ENCODE results near the gene UBC. TPM values are rescaled to one million over a fixed set of nuclear protein-coding genes. Genes with fewer than 3 reads are reported as not detected.
A peak's percentile ranks its signal among the peaks of the same experiment; 100 is the strongest.

Gene UBC
- total RNA-seq, 1 donor from 2014 or later: 1,214 TPM

GRCh38 chr12:124941170-124941527, 26.7 kb upstream of the UBC start:
- H3K4me3 Mint-ChIP-seq (ENCODE audit: unreplicated experiment): no peak overlapping the region
- H3K27me3 Mint-ChIP-seq (ENCODE audit: low read depth, unreplicated experiment): no peaks in the 10 kb centered on the region
- FAIRE-seq (no peak), DNase-seq (ENCODE audit: low read depth) (no peak)
- H3K27ac ChIP-seq (ENCODE audit: low read depth, low read length): no peak overlapping the region
- peaks cover 3% of the 10 kb centered on the region for H3K36me3 Mint-ChIP-seq (ENCODE audit: low read depth, unreplicated experiment)
- no peak overlapping the region for H3K27ac Mint-ChIP-seq (ENCODE audit: unreplicated experiment)
- H4K20me1 ChIP-seq (ENCODE audit: insufficient read depth, low read length): peaks cover 4% of the 10 kb centered on the region
- H2AFZ ChIP-seq (ENCODE audit: low read depth, low read length): peak overlapping the region; percentile 18
- peaks cover 33% of the 10 kb centered on the region for H3K4me1 ChIP-seq (ENCODE audit: insufficient read depth, low read length)
- no peaks in the 10 kb centered on the region for H3K27me3 ChIP-seq (ENCODE audit: insufficient read depth, low read length)
- H3K79me2 ChIP-seq (ENCODE audit: insufficient read depth, low read length): no peaks in the 10 kb centered on the region
- H3K4me1 Mint-ChIP-seq (ENCODE audit: low read depth, unreplicated experiment): peaks cover 9% of the 10 kb centered on the region
- peaks cover 1% of the 10 kb centered on the region for H3K36me3 ChIP-seq (ENCODE audit: insufficient read depth, low read length)
- peak overlapping the region; percentile 79 for H3K4me2 ChIP-seq (ENCODE audit: low read length)
- TF ChIP-seq CTCF (IDR thresholded peaks at IDR 0.05; ENCODE audit: insufficient read depth, low read depth, low read length) (no peak), EZH2 (IDR thresholded peaks at IDR 0.05; ENCODE audit: insufficient read depth, low read length) (no peak)
- peak overlapping the region; percentile 26 for H3K4me3 ChIP-seq (ENCODE audit: insufficient read depth, low read depth, low read length)
- no peaks in the 10 kb centered on the region for H3K9me3 Mint-ChIP-seq (ENCODE audit: unreplicated experiment)
- H3K9ac ChIP-seq (ENCODE audit: low read length): peak overlapping the region; percentile 6
- no peaks in the 10 kb centered on the region for H3K9me3 ChIP-seq (ENCODE audit: insufficient read depth, low read depth, low read length)

GRCh38 chr12:124940393-124941169, 26.1 kb upstream of the UBC start:
- H3K9ac ChIP-seq (ENCODE audit: low read length): peak overlapping the region; percentile 30

More at GRCh38 chr12:124940393-124941169, 26.1 kb upstream of the UBC start:
- Histone ChIP-seq H3K27ac (ENCODE audit: low read depth, low read length) (peak overlapping the region; percentile 34), H3K4me3 (ENCODE audit: insufficient read depth, low read depth, low read length) (peak overlapping the region; percentile 29), H3K4me1 (ENCODE audit: insufficient read depth, low read length) (peaks cover 33% of the 10 kb centered on the region), H4K20me1 (ENCODE audit: insufficient read depth, low read length) (peaks cover 4% of the 10 kb centered on the region), H3K36me3 (ENCODE audit: insufficient read depth, low read length) (no peaks in the 10 kb centered on the region), H3K4me2 (ENCODE audit: low read length) (peak overlapping the region; percentile 79), H3K79me2 (ENCODE audit: insufficient read depth, low read length) (no peaks in the 10 kb centered on the region), H2AFZ (ENCODE audit: low read depth, low read length) (peak overlapping the region; percentile 18), H3K9me3 (ENCODE audit: insufficient read depth, low read depth, low read length) (no peaks in the 10 kb centered on the region), H3K27me3 (ENCODE audit: insufficient read depth, low read length) (no peaks in the 10 kb centered on the region)
- H3K27me3 Mint-ChIP-seq (ENCODE audit: low read depth, unreplicated experiment): no peaks in the 10 kb centered on the region
- H3K4me3 Mint-ChIP-seq (ENCODE audit: unreplicated experiment): no peak overlapping the region
- peaks cover 9% of the 10 kb centered on the region for H3K4me1 Mint-ChIP-seq (ENCODE audit: low read depth, unreplicated experiment)
- FAIRE-seq (no peak), DNase-seq (ENCODE audit: low read depth) (peak; percentile 71)
- TF ChIP-seq CTCF (IDR thresholded peaks at IDR 0.05; ENCODE audit: insufficient read depth, low read depth, low read length): peak; percentile 72
- no peak for TF ChIP-seq EZH2 (IDR thresholded peaks at IDR 0.05; ENCODE audit: insufficient read depth, low read length)
- H3K27ac Mint-ChIP-seq (ENCODE audit: unreplicated experiment): no peak overlapping the region
- no peaks in the 10 kb centered on the region for H3K36me3 Mint-ChIP-seq (ENCODE audit: low read depth, unreplicated experiment)
- H3K9me3 Mint-ChIP-seq (ENCODE audit: unreplicated experiment): no peaks in the 10 kb centered on the region
